ENCODE data around the gene MPRIP. TPM values are rescaled to one million over a fixed set of nuclear protein-coding genes. Genes with fewer than 3 reads are reported as not detected.

MPRIP gene
- total RNA-seq, 4 donors from 2014 or later: 130 to 244 (median 155) TPM

DNA sequence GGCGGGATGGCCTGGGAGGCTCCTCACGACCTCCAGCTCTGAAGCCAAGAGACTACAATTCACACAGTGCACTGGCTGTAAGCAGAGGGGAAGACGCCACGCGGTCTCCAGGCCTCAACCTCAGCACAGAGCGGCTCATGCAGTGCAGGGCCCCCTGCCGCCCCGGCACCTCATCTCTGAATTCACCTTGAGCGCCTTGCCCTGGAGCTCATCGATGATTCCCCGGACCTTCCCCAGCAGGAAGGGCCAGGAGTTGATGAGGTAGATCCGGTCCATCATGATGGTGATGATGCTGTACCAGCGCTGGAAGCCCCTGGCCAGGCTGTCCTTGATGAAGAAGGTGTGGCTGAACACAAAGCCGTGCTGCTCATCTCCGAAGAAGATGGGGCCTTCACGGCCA is 181.5 kb downstream of the MPRIP start:
- Histone ChIP-seq H3K4me1 (no peaks in the 10 kb centered on the region), H3K27me3 (no peaks in the 10 kb centered on the region), H3K27ac (no peak overlapping the region), H3K9me3 (no peaks in the 10 kb centered on the region), H3K4me3 (replicated peaks in 1 of 3) (no peak overlapping the region), H3K36me3 (peaks cover 87 to 93% of the 10 kb centered on the region in 2 donors)
- TF ChIP-seq POLR2A (IDR thresholded peaks at IDR 0.05): no peak
- TF ChIP-seq, protein P1, sequence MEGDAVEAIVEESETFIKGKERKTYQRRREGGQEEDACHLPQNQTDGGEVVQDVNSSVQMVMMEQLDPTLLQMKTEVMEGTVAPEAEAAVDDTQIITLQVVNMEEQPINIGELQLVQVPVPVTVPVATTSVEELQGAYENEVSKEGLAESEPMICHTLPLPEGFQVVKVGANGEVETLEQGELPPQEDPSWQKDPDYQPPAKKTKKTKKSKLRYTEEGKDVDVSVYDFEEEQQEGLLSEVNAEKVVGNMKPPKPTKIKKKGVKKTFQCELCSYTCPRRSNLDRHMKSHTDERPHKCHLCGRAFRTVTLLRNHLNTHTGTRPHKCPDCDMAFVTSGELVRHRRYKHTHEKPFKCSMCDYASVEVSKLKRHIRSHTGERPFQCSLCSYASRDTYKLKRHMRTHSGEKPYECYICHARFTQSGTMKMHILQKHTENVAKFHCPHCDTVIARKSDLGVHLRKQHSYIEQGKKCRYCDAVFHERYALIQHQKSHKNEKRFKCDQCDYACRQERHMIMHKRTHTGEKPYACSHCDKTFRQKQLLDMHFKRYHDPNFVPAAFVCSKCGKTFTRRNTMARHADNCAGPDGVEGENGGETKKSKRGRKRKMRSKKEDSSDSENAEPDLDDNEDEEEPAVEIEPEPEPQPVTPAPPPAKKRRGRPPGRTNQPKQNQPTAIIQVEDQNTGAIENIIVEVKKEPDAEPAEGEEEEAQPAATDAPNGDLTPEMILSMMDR (IDR thresholded peaks at IDR 0.05): no peak
- intact Hi-C loops (cut with DNase I): no loop called here
- no peak for DNase-seq
- 90 to 92% methylated on average over 9 to 10 of the region's 16 CpGs for WGBS, 2 donors

- H3K36me3 ChIP-seq: peaks cover 87 to 93% of the 10 kb centered on the region in 2 donors
- no peaks in the 10 kb centered on the region for H3K27me3 ChIP-seq
- no peak overlapping the region for H3K4me3 ChIP-seq (replicated peaks in 1 of 3)
- no peaks in the 10 kb centered on the region for H3K9me3 ChIP-seq
- intact Hi-C loops (cut with DNase I): no loop called here
- no peak for TF ChIP-seq POLR2A (IDR thresholded peaks at IDR 0.05)
- TF ChIP-seq, protein P1 (IDR thresholded peaks at IDR 0.05): no peak
- H3K27ac ChIP-seq: no peak overlapping the region
- no peak for DNase-seq
- 91 to 93% methylated on average over 8 of the region's 8 CpGs for WGBS, 2 donors
- H3K4me1 ChIP-seq: no peaks in the 10 kb centered on the region
Measured at GRCh38 chr17:17224137-17224536, 181.9 kb downstream of the MPRIP start.

DNA sequence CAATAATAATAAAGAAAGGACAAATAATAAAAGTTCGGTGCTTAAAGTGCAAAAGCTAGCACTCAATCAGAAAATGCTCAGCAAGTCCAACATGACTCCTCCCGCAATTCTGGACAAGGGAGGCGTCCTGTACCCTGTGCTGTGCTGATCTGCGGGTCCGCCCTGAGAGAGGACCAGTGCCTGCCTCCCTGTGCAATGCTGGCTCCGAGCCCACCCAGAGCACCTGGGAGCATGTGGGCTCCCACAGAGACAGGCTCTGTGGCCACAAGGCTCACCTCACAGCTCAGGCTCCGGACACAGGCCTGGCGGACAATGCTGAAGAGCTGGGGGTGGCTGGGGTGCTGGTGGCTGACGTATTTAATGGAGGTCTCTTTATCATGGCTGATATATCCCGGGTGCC is 183.6 kb downstream of the MPRIP start:
- no peaks in the 10 kb centered on the region for H3K9me3 ChIP-seq
- no peak overlapping the region for H3K27ac ChIP-seq
- H3K36me3 ChIP-seq: peaks cover 90 to 93% of the 10 kb centered on the region in 2 donors
- 92 to 96% methylated on average over 7 to 10 of the region's 10 CpGs for WGBS, 2 donors
- no peaks in the 10 kb centered on the region for H3K27me3 ChIP-seq
- no peak for DNase-seq
- no peaks in the 10 kb centered on the region for H3K4me1 ChIP-seq
- H3K4me3 ChIP-seq (replicated peaks in 1 of 3): no peak overlapping the region
- intact Hi-C loops (cut with DNase I): no loop called here
- no peak for TF ChIP-seq POLR2A (IDR thresholded peaks at IDR 0.05)
- TF ChIP-seq, protein P1 (IDR thresholded peaks at IDR 0.05): no peak

GRCh38 chr17:17226451-17227265 is 184.4 kb downstream of the MPRIP start:
- Histone ChIP-seq H3K36me3 (peaks cover 90 to 93% of the 10 kb centered on the region in 2 donors), H3K9me3 (no peaks in the 10 kb centered on the region), H3K27me3 (no peaks in the 10 kb centered on the region), H3K27ac (no peak overlapping the region), H3K4me1 (no peaks in the 10 kb centered on the region), H3K4me3 (replicated peaks in 1 of 3) (no peak overlapping the region)
- DNase-seq: no peak
- no peak for TF ChIP-seq POLR2A (IDR thresholded peaks at IDR 0.05)
- TF ChIP-seq, protein P1 (IDR thresholded peaks at IDR 0.05): no peak
- intact Hi-C loops (cut with DNase I): no loop called here
- 92 to 93% methylated on average over 5 to 16 of the region's 16 CpGs for WGBS, 2 donors
